ENCODE data around the gene GBA2.

Gene GBA2

GRCh38 chr9:35748858-35749514 is at the start of gene GBA2, which contains the start of gene RGP1:
Gene GBA2 (minus strand): TSS chr9:35749228. CDS start chr9:35748704, 524 bp downstream.
Gene RGP1 (plus strand): TSS chr9:35749287. CDS start chr9:35749756, 469 bp downstream.
- DNase-seq (ENCODE audit: low spot score) = peak; percentile 81

- no peak for DNase-seq (ENCODE audit: low spot score)
These were observed 48.5 kb upstream of the GBA2 start for GRCh38 chr9:35797311-35798109.

GRCh38 chr9:35795695-35796094 is 46.7 kb upstream of the GBA2 start:
- no peak for DNase-seq (ENCODE audit: low spot score)

DNA sequence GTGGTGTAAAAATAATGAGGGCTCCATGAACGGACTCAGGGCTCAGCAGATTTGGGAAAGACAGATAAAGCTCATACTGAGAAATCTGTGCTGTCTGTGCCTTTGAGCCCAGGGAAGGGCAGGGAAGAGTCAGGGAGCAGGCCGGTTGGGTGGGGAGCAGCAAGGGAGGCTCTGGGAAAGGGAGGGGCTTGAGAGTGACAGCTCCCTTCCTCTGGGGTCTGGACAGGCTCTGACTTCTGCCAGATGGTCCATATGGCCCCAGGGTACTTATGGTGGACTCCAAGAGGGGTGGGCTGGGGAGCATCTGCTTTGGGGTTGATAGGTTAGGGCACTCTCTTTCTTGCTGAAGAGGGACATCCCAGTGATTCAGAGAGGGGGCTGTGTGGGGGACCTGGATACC is 44.4 kb upstream of the GBA2 start:
- no peak for DNase-seq (ENCODE audit: low spot score)

GRCh38 chr9:35792826-35793225 is 43.8 kb upstream of the GBA2 start:
- DNase-seq (ENCODE audit: low spot score) = no peak

GRCh38 chr9:35792024-35792813 is 43.2 kb upstream of the GBA2 start:
- peak; percentile 30 for DNase-seq (ENCODE audit: low spot score)

DNA sequence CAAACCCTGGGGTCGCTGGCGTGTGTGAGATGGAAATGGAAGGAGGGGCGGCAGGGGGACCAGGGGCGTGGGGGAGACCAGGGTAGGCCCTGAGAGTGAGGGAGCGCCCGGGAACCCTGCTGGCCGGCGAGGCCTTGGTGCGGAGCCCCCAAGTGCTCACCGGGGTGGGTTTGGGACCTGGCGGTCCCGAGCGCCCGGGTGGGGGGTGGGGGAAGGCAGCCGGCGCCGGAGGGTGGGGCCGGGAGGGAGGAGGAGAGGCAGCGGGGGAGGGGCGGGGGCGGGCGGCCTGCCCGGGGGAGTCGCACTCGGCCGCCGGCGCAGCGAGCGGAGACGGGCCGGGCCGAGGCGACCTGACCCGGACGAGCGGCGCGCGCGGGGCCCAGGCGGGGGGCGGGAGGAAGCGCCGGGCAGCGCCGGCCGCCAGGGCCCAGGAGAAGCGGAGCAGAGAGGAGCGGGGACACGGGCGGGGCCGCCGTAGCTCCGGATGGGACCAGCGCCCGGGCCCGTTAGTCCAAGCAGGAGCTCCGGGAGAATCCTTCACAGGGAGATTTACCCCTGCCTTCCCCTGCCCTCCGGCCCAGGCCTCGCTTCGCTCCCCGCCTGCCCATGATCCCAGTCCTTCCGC is 42.4 kb upstream of the GBA2 start, which contains the start of gene NPR2:
Gene NPR2, plus strand, starts transcription at position 295 of the 625 bp plus-strand sequence. CDS start 818 bp downstream, outside the sequence.
- peak; percentile 37 for DNase-seq (ENCODE audit: low spot score)

DNA sequence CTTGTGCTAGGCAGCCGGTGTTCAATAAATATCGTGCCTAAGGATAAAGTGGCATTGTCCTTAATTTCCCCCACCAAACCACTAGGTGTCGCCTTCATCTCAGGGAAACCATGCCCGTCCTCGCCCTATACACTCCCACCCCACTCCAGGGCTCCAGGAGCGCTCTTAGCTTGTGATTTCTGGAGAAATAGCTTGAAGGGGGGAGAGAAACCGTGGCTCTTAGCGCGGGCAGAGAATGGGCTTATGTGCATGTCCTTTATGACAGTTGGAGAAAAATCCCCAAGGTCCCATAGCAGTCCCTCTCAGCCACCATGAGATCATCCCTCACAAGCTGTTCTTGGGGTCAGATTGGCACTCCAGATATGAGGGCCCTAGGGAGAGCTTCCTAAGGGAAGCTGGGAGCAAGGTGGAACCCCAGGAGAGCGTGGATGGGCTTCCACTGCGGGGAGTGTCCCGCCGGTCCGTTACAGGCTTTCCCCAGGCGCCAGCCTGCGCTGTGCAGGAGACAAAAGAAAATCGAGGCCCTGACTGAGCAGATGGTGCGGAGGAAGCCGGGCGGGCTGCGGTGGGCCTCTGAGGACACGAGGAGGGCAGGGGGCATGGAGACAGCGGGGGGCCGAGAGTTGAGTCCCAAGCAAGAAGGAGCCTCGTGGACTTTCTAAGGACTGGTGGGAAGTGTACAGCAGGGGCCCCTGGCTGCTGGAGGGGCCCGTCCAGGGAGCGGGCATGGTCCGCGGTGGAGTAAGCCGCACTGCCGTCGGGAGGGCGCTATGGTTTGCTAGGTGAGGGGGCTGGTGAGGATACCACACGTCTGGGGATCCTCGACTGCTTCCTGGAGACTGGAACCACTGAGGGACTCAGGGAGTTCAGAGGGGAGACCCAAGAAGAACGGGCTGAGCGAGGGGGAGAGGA is 41.6 kb upstream of the GBA2 start:
- peak; percentile 93 for DNase-seq (ENCODE audit: low spot score)

GRCh38 chr9:35790025-35790384 is 41.0 kb upstream of the GBA2 start:
- DNase-seq (ENCODE audit: low spot score) = no peak

DNA sequence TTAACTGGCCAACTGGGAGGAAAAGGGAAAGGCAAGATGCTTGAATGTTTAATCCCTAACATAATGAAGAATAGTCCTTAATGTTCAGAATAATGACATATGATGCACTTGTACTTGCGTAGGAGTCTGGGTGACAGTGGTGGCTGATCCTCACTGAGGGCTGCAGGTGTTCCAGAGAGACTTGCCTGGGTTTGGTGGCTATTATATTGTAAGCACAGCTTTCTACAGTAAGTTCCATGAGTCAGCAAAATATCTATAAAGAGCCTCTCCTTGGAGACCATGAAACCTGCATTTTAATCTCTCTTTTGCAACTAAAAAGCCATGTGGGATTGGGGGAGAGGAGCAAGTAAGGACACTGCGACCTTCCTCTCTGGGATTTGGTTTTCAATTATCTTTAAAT is 40.5 kb upstream of the GBA2 start:
- no peak for DNase-seq (ENCODE audit: low spot score)

DNA sequence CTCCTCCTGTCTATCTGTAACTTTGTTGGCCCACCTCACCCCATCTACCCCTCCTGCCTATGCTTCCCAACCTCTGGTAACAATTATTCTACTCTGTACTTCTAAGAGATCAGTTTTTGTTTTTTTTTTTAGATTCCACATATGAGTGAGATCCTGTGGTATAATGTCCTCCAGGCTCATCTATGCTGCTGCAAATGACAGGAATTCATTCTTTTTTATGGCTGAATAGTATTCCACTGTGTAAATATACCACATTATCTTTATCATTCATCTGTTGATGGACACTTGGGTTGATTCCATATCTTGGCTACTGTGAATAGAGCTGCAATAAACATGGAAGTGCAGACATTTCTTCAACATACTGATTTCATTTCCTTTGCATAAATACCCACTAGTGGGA is 34.4 kb upstream of the GBA2 start:
- DNase-seq (ENCODE audit: low spot score) = no peak

DNA sequence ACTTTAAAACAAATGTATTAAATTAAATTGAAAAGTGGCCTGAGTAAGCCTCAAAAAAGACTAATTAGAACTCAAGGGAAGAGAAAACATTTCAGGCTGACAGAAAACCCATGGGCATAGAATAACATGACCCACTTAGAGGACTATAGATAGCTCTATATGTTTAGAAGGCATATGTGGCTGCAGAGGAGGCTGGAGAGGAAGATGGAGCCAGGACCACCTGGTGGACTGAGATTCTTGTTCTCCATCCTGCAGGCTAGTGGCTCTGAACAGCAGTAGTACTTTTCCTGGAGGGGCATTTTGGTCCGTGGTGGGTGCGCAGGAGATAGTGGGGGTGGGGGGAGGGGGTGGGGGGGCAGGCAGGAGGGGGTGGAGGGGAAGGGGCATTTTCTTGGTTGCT is 32.0 kb upstream of the GBA2 start:
- DNase-seq (ENCODE audit: low spot score) = no peak

DNA sequence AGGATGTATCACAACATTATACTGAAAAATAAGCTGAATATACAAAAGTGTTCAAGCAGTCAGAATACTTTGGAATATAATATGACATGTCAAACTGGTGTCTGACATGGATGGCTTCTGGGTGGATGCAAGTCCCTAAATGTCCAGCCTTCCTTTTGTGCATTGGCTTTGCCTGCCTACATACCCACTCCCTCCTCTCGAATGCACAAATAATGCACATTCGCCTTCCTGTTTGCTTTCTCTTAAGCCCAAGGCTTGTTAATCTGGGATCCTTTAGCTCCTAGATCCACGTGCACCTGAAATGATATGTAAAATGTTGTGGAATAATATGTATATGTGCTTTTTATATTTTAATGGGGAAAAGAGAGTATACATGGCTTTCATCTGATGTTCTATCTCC is 29.5 kb upstream of the GBA2 start:
- no peak for DNase-seq (ENCODE audit: low spot score)

GRCh38 chr9:35776018-35776417 is 27.0 kb upstream of the GBA2 start:
- DNase-seq (ENCODE audit: low spot score) = no peak

- peak; percentile 73 for DNase-seq (ENCODE audit: low spot score)
These were observed 26.0 kb upstream of the GBA2 start for GRCh38 chr9:35774907-35775635.

GRCh38 chr9:35771943-35772342 is 22.9 kb upstream of the GBA2 start:
- DNase-seq (ENCODE audit: low spot score) = no peak

- peak; percentile 58 for DNase-seq (ENCODE audit: low spot score)
These were observed 22.5 kb upstream of the GBA2 start for GRCh38 chr9:35771534-35771933.

DNA sequence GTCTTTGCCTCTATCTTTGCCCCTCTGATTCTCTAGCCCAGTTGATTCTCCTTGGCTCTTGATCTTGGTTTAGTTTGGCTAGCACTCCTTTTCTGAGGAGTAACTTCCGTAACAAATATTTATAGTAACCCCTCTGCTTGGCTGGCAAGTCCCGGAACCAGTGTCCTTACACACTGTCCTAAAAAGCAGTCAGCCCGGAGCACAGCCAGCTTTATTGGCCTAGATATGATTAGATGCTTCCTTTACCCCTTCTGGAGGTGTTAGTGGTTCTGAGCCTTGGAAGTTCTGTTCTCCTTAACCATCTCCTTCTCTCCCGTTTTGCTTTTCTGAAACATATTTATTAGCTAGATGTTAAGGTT is 22.0 kb upstream of the GBA2 start:
- DNase-seq (ENCODE audit: low spot score) = peak; percentile 97

DNA sequence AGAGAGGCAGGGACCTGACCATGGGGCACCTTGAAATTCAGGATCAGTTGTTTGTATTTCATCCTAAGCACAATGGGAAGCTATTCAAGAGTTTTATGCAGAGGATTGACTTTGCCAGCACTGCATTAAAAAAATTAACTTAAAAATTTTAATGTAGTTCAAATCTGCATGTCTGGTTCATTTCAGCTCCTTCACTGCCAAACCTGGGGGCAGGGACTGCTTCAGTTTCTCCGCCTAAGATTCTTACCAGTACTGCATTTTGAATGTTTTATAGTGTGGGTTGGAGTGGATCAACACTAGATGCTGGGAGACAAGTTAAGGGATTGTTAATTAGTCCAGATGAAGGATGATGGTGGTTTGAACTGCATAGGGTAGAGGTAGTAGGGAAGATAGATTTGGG is 20.7 kb upstream of the GBA2 start:
- DNase-seq (ENCODE audit: low spot score) = no peak

- DNase-seq (ENCODE audit: low spot score) = no peak
These were observed 18.4 kb upstream of the GBA2 start for GRCh38 chr9:35767458-35767857.
